GM12892 (cell line): ENCODE results near the gene DTHD1.

Source experiments
- POLR2A ChIP-seq: IDR thresholded peaks from 2 replicates; pipeline ENCODE4 v1.6.1; 2011; ENCODE audit warnings: low read depth, low read length, control low read depth
- POLR2AphosphoS5 ChIP-seq: IDR thresholded peaks from 2 replicates; pipeline ENCODE4 v1.6.1; 2011; ENCODE audit warnings: low read depth, low read length, control low read depth
- TAF1 ChIP-seq: IDR thresholded peaks from 2 replicates; pipeline ENCODE4 v1.6.1; 2011; ENCODE audit warnings: low read depth, mild to moderate bottlenecking, control low read depth, low read length, borderline replicate concordance

GRCh38 chr4:36332782-36333131, 51.3 kb downstream of the DTHD1 start:
- TF ChIP-seq POLR2AphosphoS5 = no peak
- TF ChIP-seq TAF1 = no peak
- no peak for TF ChIP-seq POLR2A
